Panc1 (cell line): ENCODE measurements around the gene ZC3H15. TPM values are rescaled to one million over a fixed set of nuclear protein-coding genes. Genes with fewer than 3 reads are reported as not detected.

ENCODE experiments used
- ATAC-seq: fragments of 200-7000 bp; cut with Tn5 transposase; 2 replicates; pipeline ENCODE4 v1.9.1; 2020; ENCODE audit warnings: mild to moderate bottlenecking, moderate library complexity
- BruUV-seq: library from RNA; stranded (reverse); fragments of 400-500 nt; replicated peaks from 2 replicates; lab custom pipeline; 2021; lab: Mats Ljungman, UMichigan
- CTCF ChIA-PET: fragments of 300-600 bp; sonication (Branson Sonifier 250); formaldehyde crosslinking; loops from one replicate; lab custom pipeline; 2022; ENCODE audit warnings: antibody characterized with exemption; lab: Charles Lee
- POLR2A ChIA-PET: fragments of 300-600 bp; sonication (Branson Sonifier 250); formaldehyde crosslinking; loops from one replicate; lab custom pipeline; 2022; ENCODE audit warnings: antibody characterized with exemption; lab: Charles Lee
- DNase-seq: peaks from one replicate; pipeline ENCODE4 v3.0.0-alpha.2; 2010; ENCODE audit warnings: low read depth, low spot score
- H3K27ac ChIP-seq: 2 replicates; pipeline ENCODE4 v1.5.1; 2011; ENCODE audit warnings: mild to moderate bottlenecking, low read length, inconsistent platforms
- H3K27me3 ChIP-seq: fragments of 200-500 bp; sonication (Bioruptor generic); 2 replicates; pipeline ENCODE4 v1.6.0; 2014; ENCODE audit warnings: low read length, inconsistent platforms; ENCODE audit not compliant: control insufficient read depth, insufficient read depth
- H3K36me3 ChIP-seq: fragments of 200-500 bp; sonication (Bioruptor generic); 2 replicates; pipeline ENCODE4 v1.5.1; 2014; ENCODE audit warnings: inconsistent platforms, mild to moderate bottlenecking, low read length, moderate library complexity; ENCODE audit not compliant: control insufficient read depth, insufficient read depth
- H3K4me1 ChIP-seq: 2 replicates; pipeline ENCODE4 v1.5.1; 2011; ENCODE audit warnings: inconsistent platforms, mild to moderate bottlenecking, low read length, moderate library complexity; ENCODE audit not compliant: control insufficient read depth, insufficient read depth
- H3K4me3 ChIP-seq, 2 experiments: 2 replicates each; pipeline ENCODE4 v1.5.1; 2011 to 2012; ENCODE audit warnings: low read depth in 2 of 2, low read length in 2 of 2, mild to moderate bottlenecking in 2 of 2, inconsistent platforms in 1 of 2, moderate library complexity in 1 of 2
- H3K9me3 ChIP-seq: fragments of 200-500 bp; sonication (Bioruptor generic); 2 replicates; pipeline ENCODE4 v1.5.1; 2014; ENCODE audit warnings: low read depth, mild to moderate bottlenecking, inconsistent platforms, low read length, moderate library complexity; ENCODE audit not compliant: control insufficient read depth, insufficient read depth
- POLR2AphosphoS5 ChIP-seq: IDR thresholded peaks from 2 replicates; pipeline ENCODE4 v1.6.1; 2012; ENCODE audit warnings: mild to moderate bottlenecking, low read depth, low read length, moderate library complexity
- REST ChIP-seq, 2 experiments: IDR thresholded peaks; 2 replicates each; pipeline ENCODE4 v1.6.1; 2011 to 2012; ENCODE audit warnings: low read depth in 2 of 2, control low read depth in 1 of 2, low read length in 1 of 2, mild to moderate bottlenecking in 1 of 2, moderate library complexity in 1 of 2; ENCODE audit not compliant: insufficient read depth in 1 of 2
- SIN3A ChIP-seq: IDR thresholded peaks from 2 replicates; pipeline ENCODE4 v1.6.1; 2012; ENCODE audit warnings: low read depth, mild to moderate bottlenecking, low read length, moderate library complexity, borderline replicate concordance; ENCODE audit not compliant: insufficient read depth
- TCF7L2 ChIP-seq: IDR thresholded peaks from 2 replicates; pipeline ENCODE4 v1.6.1; 2011; ENCODE audit warnings: mild to moderate bottlenecking, low read depth, low read length, inconsistent platforms
- in situ Hi-C: cut with HindIII; loops from 2 replicates; pipeline ENCODE4 v1.10.0; 2016; ENCODE audit warnings: low sequenced_read_pairs, low pct_unique_long_range_greater_than_20kb
- intact Hi-C: fragments of 100-400 bp; cut with micrococcal nuclease; formaldehyde crosslinking; loops from one replicate; pipeline ENCODE4 v1.10.0; 2022; ENCODE audit not compliant: unreplicated experiment
- total RNA-seq: library from RNA; stranded (reverse); gene quantifications from one replicate; pipeline ENCODE4 v1.2.1, GENCODE V29; 2021; ENCODE audit not compliant: unreplicated experiment
- TF ChIP-seq, protein P1 (sequence below): fragments of 450-650 bp; IDR thresholded peaks from 2 replicates; pipeline ENCODE4 v1.5.1; 2017; ENCODE audit warnings: mild to moderate bottlenecking

ZC3H15 gene
- total RNA-seq, 1 experiment from 2014 or later = 72.8 TPM

GRCh38 chr2:186532891-186533290 is 46.8 kb downstream of the ZC3H15 start:
- H3K27ac ChIP-seq = no peak overlapping the region
- H3K9me3 ChIP-seq = no peaks in the 10 kb centered on the region
- intact Hi-C loops (no loop called here), in situ Hi-C loops (no loop called here)
- ATAC-seq (no peak), DNase-seq (no peak)
- BruUV-seq = no TSS peak
- no peak overlapping the region for H3K4me3 ChIP-seq
- TF ChIP-seq REST (IDR thresholded peaks at IDR 0.05; ENCODE audit: insufficient read depth in 1 of 2, low read depth in 2 of 2, low read length in 1 of 2) (no peak), POLR2AphosphoS5 (no peak), TCF7L2 (no peak), SIN3A (no peak)
- TF ChIP-seq, protein P1, sequence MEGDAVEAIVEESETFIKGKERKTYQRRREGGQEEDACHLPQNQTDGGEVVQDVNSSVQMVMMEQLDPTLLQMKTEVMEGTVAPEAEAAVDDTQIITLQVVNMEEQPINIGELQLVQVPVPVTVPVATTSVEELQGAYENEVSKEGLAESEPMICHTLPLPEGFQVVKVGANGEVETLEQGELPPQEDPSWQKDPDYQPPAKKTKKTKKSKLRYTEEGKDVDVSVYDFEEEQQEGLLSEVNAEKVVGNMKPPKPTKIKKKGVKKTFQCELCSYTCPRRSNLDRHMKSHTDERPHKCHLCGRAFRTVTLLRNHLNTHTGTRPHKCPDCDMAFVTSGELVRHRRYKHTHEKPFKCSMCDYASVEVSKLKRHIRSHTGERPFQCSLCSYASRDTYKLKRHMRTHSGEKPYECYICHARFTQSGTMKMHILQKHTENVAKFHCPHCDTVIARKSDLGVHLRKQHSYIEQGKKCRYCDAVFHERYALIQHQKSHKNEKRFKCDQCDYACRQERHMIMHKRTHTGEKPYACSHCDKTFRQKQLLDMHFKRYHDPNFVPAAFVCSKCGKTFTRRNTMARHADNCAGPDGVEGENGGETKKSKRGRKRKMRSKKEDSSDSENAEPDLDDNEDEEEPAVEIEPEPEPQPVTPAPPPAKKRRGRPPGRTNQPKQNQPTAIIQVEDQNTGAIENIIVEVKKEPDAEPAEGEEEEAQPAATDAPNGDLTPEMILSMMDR = no peak
- no peaks in the 10 kb centered on the region for H3K27me3 ChIP-seq
- CTCF ChIA-PET = no interaction called here
- POLR2A ChIA-PET = no interaction called here
- no peaks in the 10 kb centered on the region for H3K36me3 ChIP-seq
- H3K4me1 ChIP-seq = no peaks in the 10 kb centered on the region

- ATAC-seq (no peak), DNase-seq (no peak)
- intact Hi-C loops = no loop called here
- H3K36me3 ChIP-seq = no peaks in the 10 kb centered on the region
- no peaks in the 10 kb centered on the region for H3K4me1 ChIP-seq
- POLR2A ChIA-PET = no interaction called here
- no TSS peak for BruUV-seq
- in situ Hi-C loops = no loop called here
- CTCF ChIA-PET = interaction anchor here (0.5 kb wide), 1 partner anchor 56 kb away, joined by 5 read pairs; the partner anchor contains the start of gene ITGAV
- no peak overlapping the region for H3K4me3 ChIP-seq
- TF ChIP-seq SIN3A (no peak), TCF7L2 (no peak), REST (IDR thresholded peaks at IDR 0.05; ENCODE audit: insufficient read depth in 1 of 2, low read depth in 2 of 2, low read length in 1 of 2) (no peak), POLR2AphosphoS5 (no peak)
- TF ChIP-seq, protein P1 = no peak
- H3K27me3 ChIP-seq = no peaks in the 10 kb centered on the region
- no peaks in the 10 kb centered on the region for H3K9me3 ChIP-seq
- H3K27ac ChIP-seq = no peak overlapping the region
Measured at GRCh38 chr2:186533717-186534116, 47.7 kb downstream of the ZC3H15 start.
